AG04450 (cell line): ENCODE measurements around the gene UXT. TPM values are rescaled to one million over a fixed set of nuclear protein-coding genes. Genes with fewer than 3 reads are reported as not detected.

ENCODE experiments used
- CTCF ChIA-PET: fragments of 300-600, 350-600 bp; formaldehyde crosslinking; extraction: SDS; loops from one replicate; lab custom pipeline; 2022; ENCODE audit warnings: antibody characterized with exemption, inconsistent platforms; lab: Charles Lee
- POLR2A ChIA-PET: fragments of 350-600 bp; formaldehyde crosslinking; extraction: SDS; loops from one replicate; lab custom pipeline; 2021; ENCODE audit warnings: antibody characterized with exemption, inconsistent platforms; lab: Yijun Ruan, JAX
- DNase-seq: peaks from one replicate; pipeline ENCODE4 v3.0.0-alpha.2; 2011; ENCODE audit warnings: low read depth, low spot score
- H3K27ac ChIP-seq: one replicate; pipeline ENCODE4 v1.5.1; 2012; ENCODE audit warnings: low read depth, low read length, control low read depth
- H3K27me3 ChIP-seq: one replicate; pipeline ENCODE4 v1.6.0; 2012; ENCODE audit warnings: low read length; ENCODE audit not compliant: control insufficient read depth, insufficient read depth
- H3K4me3 ChIP-seq: 2 replicates; pipeline ENCODE4 v1.5.1; 2011; ENCODE audit warnings: mild to moderate bottlenecking, low read depth, low read length, control low read depth
- H3K9me3 ChIP-seq: 2 replicates; pipeline ENCODE4 v1.5.1; 2012; ENCODE audit warnings: low read length; ENCODE audit not compliant: control insufficient read depth, insufficient read depth
- CTCF ChIP-seq: IDR thresholded peaks from 2 replicates; pipeline ENCODE4 v1.5.1; 2011; ENCODE audit warnings: low read depth, low read length, control low read depth, inconsistent platforms
- polyA plus RNA-seq: library from polyadenylated mRNA; depleted of rRNA; stranded (reverse); fragments of >200 nt; gene quantifications from 2 replicates; pipeline ENCODE4 v1.2.3, GENCODE V29; 2011

UXT gene
- polyA plus RNA-seq, 1 experiment: 96.1 TPM

DNA sequence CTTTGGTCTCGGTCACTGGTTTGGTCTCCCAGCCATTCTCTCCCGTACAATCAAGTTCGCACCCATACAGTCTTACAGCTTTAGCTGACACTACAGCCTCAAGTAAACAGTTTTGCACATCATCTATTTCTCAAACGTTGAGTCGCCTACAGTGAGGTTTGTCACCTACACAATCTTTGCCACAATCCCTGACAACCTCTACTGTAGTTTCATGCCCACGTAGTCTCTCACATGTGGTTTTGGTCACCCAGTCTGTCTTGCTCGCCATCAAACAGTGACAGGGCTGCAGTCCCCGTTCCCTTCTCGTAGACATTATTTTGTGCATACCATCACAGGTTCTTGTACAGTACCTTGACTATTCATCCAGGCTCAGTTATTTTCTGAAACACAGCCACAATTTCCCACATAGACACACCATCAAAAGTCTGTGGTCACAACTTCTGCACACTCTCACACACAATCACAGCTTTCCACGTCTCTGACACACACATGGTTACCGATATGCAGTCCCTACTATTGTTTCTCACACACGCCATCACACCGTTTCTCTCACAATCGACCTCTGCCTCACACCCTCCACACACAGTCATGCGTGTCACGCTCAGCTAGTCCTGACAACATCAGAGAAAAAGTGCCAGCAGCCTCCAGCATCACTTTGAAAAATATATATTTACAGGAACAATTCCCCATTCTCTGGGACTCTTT, 24.0 kb downstream of the UXT start:
- ChIA-PET POLR2A (no interaction called here), CTCF (no interaction called here)
- H3K4me3 ChIP-seq: no peak overlapping the region
- no peaks in the 10 kb centered on the region for H3K27me3 ChIP-seq
- no peaks in the 10 kb centered on the region for H3K9me3 ChIP-seq
- no peak for DNase-seq
- H3K27ac ChIP-seq: no peak overlapping the region
- TF ChIP-seq CTCF: no peak

GRCh38 chrX:47633689-47634590, 25.0 kb downstream of the UXT start:
- Histone ChIP-seq H3K9me3 (no peaks in the 10 kb centered on the region), H3K27ac (no peak overlapping the region), H3K27me3 (no peaks in the 10 kb centered on the region), H3K4me3 (no peak overlapping the region)
- no peak for TF ChIP-seq CTCF
- no peak for DNase-seq
- ChIA-PET CTCF (interaction anchor here (0.9 kb wide), 1 partner anchor 11 kb away, joined by 3 read pairs; no protein-coding TSS in a partner anchor), POLR2A (no interaction called here)

- Histone ChIP-seq H3K9me3 (no peaks in the 10 kb centered on the region), H3K27me3 (no peaks in the 10 kb centered on the region), H3K4me3 (no peak overlapping the region), H3K27ac (no peak overlapping the region)
- no peak for DNase-seq
- ChIA-PET CTCF (no interaction called here), POLR2A (no interaction called here)
- no peak for TF ChIP-seq CTCF
Measured at GRCh38 chrX:47632666-47633065, 26.3 kb downstream of the UXT start.

GRCh38 chrX:47631676-47632075, 27.3 kb downstream of the UXT start:
- DNase-seq: no peak
- TF ChIP-seq CTCF: no peak
- Histone ChIP-seq H3K27me3 (no peaks in the 10 kb centered on the region), H3K4me3 (no peak overlapping the region), H3K9me3 (no peaks in the 10 kb centered on the region), H3K27ac (no peak overlapping the region)
- POLR2A ChIA-PET: no interaction called here
- CTCF ChIA-PET: no interaction called here
